ENCODE measurements around the gene RAPGEF2. TPM values are rescaled to one million over a fixed set of nuclear protein-coding genes. Genes with fewer than 3 reads are reported as not detected.

RAPGEF2 gene
- total RNA-seq, 4 donors from 2014 or later: 14.1 to 30.5 (median 21.4) TPM

- DNase-seq: no peak
- no peak overlapping the region for H3K27ac ChIP-seq
- H3K9me3 ChIP-seq: no peaks in the 10 kb centered on the region
- TF ChIP-seq CTCF (IDR thresholded peaks at IDR 0.05): no peak
- intact Hi-C loops (cut with DNase I): no loop called here
- H3K4me1 ChIP-seq: peaks cover 0 to 16% (median 0%) of the 10 kb centered on the region in 3 donors
- H3K36me3 ChIP-seq: no peaks in the 10 kb centered on the region
- H3K4me3 ChIP-seq: no peak overlapping the region
- WGBS, 2 donors: 74 to 90% methylated on average over 5 of the region's 5 CpGs
- H3K27me3 ChIP-seq: no peaks in the 10 kb centered on the region
Measured at GRCh38 chr4:159150396-159150795, 47.5 kb downstream of the RAPGEF2 start.

- TF ChIP-seq CTCF (IDR thresholded peaks at IDR 0.05): no peak
- no peak for TF ChIP-seq POLR2A (IDR thresholded peaks at IDR 0.05)
- no peak overlapping the region for H3K27ac ChIP-seq
- no peaks in the 10 kb centered on the region for H3K36me3 ChIP-seq
- no peaks in the 10 kb centered on the region for H3K27me3 ChIP-seq
- H3K4me3 ChIP-seq: no peak overlapping the region
- 84 to 86% methylated on average over 4 of the region's 4 CpGs for WGBS, 2 donors
- no peaks in the 10 kb centered on the region for H3K9me3 ChIP-seq
- peaks cover 0 to 16% (median 0%) of the 10 kb centered on the region in 3 donors for H3K4me1 ChIP-seq
- intact Hi-C loops (cut with DNase I): no loop called here
- no peak for DNase-seq
Measured at GRCh38 chr4:159150821-159151390, 48.0 kb downstream of the RAPGEF2 start.

GRCh38 chr4:159151689-159152088 lies 48.8 kb downstream of the RAPGEF2 start:
- 91 to 96% methylated on average over 1 of the region's 1 CpG for WGBS, 2 donors
- intact Hi-C loops (cut with DNase I): no loop called here

GRCh38 chr4:159152181-159152580 lies 49.3 kb downstream of the RAPGEF2 start:
- Histone ChIP-seq H3K27me3 (no peaks in the 10 kb centered on the region), H3K27ac (no peak overlapping the region), H3K4me1 (peaks cover 0 to 5% (median 0%) of the 10 kb centered on the region in 3 donors), H3K4me3 (no peak overlapping the region), H3K36me3 (no peaks in the 10 kb centered on the region), H3K9me3 (no peaks in the 10 kb centered on the region)
- DNase-seq: no peak
- intact Hi-C loops (cut with DNase I): no loop called here
- 85 to 96% methylated on average over 3 of the region's 3 CpGs for WGBS, 2 donors
- TF ChIP-seq POLR2A (IDR thresholded peaks at IDR 0.05) (no peak), CTCF (IDR thresholded peaks at IDR 0.05) (no peak)

More at GRCh38 chr4:159151689-159152088, 48.8 kb downstream of the RAPGEF2 start:
- Histone ChIP-seq H3K4me1 (peaks cover 0 to 10% (median 0%) of the 10 kb centered on the region in 3 donors), H3K4me3 (no peak overlapping the region), H3K27me3 (no peaks in the 10 kb centered on the region), H3K9me3 (no peaks in the 10 kb centered on the region), H3K27ac (no peak overlapping the region), H3K36me3 (no peaks in the 10 kb centered on the region)
- DNase-seq: no peak
- TF ChIP-seq POLR2A (IDR thresholded peaks at IDR 0.05) (no peak), CTCF (IDR thresholded peaks at IDR 0.05) (no peak)

GRCh38 chr4:159153669-159154068 lies 50.8 kb downstream of the RAPGEF2 start:
- no peaks in the 10 kb centered on the region for H3K4me1 ChIP-seq
- intact Hi-C loops (cut with DNase I): no loop called here
- 81 to 87% methylated on average over 4 of the region's 4 CpGs for WGBS, 2 donors
- no peak overlapping the region for H3K4me3 ChIP-seq
- no peaks in the 10 kb centered on the region for H3K36me3 ChIP-seq
- no peak overlapping the region for H3K27ac ChIP-seq
- H3K27me3 ChIP-seq: no peaks in the 10 kb centered on the region
- no peaks in the 10 kb centered on the region for H3K9me3 ChIP-seq
- no peak for DNase-seq
- TF ChIP-seq CTCF (IDR thresholded peaks at IDR 0.05) (no peak), POLR2A (IDR thresholded peaks at IDR 0.05) (no peak)
